Measurements from ENCODE around the gene MFSD2B.
"Not testable (repeated sequence)": the region's sequence is repeated elsewhere in the genome, so short reads cannot be mapped to it uniquely, and the experiment has no call there.

Gene MFSD2B

DNA sequence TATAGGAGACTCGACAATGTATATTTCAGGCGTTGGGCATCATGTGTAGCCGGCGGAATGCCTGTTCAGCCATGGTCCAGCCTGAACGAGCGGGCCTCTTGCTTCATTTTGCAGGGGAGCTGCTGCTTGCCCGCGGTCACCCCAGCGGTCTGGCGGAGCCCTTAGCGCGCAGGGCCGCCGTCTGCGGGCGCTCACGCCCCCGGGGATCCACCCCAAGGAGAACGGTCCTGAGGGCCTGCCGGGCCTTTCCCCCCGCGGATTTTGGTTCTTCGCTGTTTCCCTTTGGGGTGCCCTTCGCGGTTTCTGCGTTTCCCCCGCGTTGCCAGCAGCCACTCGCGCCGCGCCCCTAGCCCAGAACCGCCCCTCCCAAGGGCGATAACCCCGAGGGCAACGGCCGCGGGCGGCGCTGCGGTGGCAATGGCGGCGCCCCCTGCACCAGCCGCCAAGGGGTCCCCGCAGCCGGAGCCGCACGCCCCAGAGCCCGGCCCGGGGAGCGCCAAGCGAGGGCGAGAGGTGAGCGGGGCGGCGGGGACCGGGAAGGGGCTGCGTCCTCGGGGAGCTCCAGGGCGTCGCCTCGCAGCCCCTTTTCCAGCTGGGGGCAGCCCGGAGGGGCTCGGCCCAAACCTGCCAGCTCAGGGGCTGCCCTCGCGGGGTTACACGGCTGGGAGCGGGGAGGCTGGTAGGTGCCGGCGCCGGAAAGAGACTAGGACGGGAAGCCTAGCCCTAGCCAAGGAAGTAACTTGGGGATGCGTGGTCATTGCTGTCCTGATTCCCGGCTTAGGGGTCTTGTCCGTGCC lies at the start of gene MFSD2B:
Gene MFSD2B (plus strand): TSS at position 406 of the 797 bp plus-strand sequence. CDS start 12 bp downstream, at position 418.
- no peak for DNase-seq

DNA sequence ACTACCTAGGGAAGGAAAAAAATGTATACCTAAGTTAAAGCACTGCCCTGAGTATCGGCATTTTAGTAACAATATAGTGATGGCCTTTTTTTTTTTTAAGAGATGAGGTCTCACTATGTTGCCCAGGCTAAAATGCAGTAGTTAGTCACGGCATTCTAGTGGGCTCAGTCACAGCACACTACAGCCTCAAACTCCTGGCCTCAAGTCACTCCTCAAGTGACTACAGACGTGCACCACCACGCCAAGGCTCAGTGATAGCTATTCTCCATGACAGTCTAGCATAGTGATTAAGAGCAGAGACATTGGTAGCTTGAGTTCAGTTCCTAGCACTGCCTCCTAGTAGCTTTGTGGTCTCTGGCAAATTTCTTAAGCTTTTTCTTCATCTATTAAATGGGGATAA lies 42.0 kb upstream of the MFSD2B start:
- no peak for DNase-seq

- DNase-seq = no peak
These were observed 33.0 kb upstream of the MFSD2B start for GRCh38 chr2:23976883-23977282.

- DNase-seq = no peak
These were observed 21.5 kb upstream of the MFSD2B start for GRCh38 chr2:23988371-23988770.

DNA sequence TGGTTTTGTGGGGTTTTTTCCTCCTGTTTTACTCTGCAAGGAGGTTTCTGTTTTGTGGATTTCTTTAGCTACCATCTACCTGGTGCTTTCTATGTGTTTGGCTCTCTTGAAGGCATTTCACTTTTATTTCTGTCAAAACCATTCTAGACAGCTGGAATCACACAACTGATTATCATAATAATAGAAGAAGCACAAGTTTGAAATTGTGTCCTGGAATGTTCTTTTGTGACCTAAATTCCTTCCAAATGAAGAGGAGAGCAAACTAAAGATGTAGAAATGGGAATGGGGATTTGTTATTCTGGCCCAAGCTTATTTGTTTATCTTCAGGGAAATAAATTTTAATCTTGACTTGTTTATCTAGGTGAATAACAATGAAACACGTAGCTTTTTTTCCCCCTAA lies 17.0 kb upstream of the MFSD2B start:
- DNase-seq = no peak

- no peak for DNase-seq
These were observed 16.1 kb upstream of the MFSD2B start for GRCh38 chr2:23993736-23994269.

DNA sequence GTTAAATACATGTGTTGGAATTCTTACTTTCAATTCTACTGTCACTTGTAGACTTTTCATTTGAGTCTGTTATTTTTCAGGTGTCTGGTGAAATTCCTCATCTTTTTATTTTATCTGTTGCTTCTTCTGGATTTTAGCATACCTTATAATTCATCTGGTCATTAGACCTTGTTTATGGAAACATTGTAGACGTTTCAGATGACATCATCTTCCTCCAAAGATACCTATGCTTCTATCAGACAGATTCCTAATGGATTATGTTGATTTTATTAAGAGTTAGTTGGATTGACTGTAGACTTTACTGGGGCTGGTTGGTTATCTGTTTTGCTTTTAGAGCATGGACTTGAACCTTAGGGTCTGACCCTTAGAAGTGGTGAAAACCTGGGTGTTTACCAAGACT lies 15.3 kb upstream of the MFSD2B start:
- DNase-seq = no peak

GRCh38 chr2:24007693-24008092 lies 2.2 kb upstream of the MFSD2B start:
- DNase-seq = no peak

- DNase-seq = no peak
These were observed 1.1 kb upstream of the MFSD2B start for GRCh38 chr2:24008672-24009366.

DNA sequence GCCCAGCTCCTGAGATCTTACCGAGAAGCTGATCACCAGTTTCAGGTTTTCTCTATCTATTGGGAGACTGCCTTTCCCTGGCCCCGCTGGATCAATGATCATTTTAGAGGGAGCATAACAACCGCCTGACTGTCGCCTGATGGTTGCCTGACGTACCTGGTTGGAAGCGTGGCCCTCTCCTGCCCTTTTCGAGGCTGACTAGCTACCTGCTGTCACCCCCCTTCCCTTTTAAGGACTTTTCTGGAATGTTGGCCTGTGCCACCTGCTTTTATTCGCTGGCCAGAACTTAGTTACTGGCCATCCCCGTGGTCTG lies 562 bp upstream of the MFSD2B start:
- DNase-seq = no peak

GRCh38 chr2:24010477-24011249 lies 778 bp downstream of the MFSD2B start:
- no peak for DNase-seq

DNA sequence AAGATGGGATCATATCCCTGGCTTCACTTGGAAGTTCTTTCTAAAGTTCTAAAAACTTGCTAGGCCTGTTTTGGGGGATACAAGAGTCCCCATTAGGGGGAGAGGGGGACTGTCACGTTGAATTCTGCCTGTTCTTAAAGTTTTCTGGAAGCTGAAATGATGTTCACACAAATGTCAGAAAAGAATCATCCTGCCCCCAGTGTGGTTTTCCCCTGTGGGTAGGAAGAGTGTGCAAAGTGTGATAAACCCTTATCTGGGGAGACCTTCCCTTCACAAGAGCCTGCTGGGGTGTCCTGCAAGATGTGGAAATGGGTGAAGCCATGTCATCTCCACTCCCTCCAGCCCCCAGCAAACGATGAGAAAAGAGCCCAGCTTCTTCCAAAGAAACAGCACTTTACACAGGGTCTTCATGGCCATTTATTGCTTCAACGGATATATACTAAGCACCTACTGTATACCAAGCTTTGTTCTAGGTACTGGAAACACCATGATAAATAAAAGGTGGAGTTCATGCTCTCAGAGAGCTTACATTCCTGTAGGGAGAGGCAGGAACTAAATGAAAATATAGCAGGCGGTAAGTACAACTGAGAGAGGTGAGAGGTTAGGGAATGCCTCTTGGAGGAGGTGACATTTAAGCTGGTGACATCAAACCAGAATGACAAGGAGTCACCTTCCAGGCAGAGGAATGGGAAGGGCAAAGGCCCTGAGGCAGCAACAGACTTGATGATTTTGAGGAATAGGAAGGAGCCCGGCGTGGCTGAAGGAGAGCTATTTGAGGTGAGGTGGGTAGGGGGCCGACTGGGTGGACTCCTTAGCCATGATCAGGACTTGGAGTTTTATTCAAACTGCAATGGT lies 1.6 kb downstream of the MFSD2B start:
- DNase-seq = no peak

- DNase-seq = no peak
These were observed 2.8 kb downstream of the MFSD2B start for GRCh38 chr2:24012521-24013188.

DNA sequence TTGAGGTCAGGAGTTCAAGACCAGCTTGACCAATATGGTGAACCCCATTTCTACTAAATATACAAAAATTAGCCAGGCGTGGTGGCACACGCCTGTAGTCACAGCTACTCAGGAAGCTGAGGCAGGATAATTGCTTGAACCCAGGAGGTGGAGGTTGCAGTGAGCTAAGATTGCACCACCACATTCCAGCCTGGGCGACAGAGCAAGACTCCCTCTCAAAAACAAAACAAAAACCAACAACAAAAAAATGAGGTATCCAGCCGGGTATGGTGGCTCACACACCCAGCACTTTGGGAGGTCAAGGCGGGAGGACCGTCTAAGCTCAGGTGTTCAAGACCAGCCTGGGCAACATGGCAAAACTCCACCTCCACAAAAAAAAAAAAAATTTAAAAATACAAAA lies 5.0 kb downstream of the MFSD2B start:
- not testable (repeated sequence) for DNase-seq

DNA sequence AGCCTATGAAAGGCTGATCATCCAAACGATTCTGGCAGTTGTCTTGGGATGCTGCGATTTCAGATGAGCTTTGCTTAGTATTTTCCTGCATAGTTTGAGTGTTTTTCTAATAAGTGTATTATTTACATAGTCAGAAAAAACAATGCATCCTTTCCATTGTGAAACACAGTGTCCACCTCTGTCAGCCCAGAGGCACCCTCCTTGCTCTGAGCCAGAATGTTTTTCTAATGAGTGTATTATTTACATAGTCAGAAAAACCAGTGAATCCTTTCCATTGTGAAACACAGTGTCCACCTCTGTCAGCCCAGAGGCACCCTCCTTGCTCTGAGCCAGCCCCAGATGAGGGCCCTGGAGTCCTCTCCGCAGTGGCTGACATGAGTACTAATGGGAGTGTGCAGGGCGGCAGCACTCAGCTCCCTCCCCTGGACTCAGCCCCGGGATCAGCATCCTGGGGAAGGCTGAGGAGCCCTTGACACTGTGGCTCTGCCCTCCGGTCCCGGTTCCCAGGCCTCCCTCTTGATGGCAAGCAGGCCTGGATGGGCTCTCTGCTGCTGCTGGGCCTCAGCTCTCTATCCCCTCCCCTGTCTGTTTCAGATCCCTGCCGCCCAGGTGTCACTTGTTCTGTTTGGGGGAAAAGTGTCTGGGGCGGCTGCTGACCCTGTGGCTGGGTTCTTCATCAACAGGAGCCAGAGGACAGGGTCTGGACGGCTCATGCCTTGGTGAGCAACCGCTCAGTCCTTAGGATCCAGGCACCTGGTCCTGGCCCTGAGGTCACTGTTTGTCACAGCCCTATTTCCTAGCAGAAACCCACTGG lies 5.9 kb downstream of the MFSD2B start:
- no peak for DNase-seq

- DNase-seq = no peak
These were observed 6.5 kb downstream of the MFSD2B start for GRCh38 chr2:24016376-24016761.

GRCh38 chr2:24016853-24017703 lies 7.2 kb downstream of the MFSD2B start:
- DNase-seq = no peak

- DNase-seq = no peak
These were observed 7.8 kb downstream of the MFSD2B start for GRCh38 chr2:24017711-24018110.

DNA sequence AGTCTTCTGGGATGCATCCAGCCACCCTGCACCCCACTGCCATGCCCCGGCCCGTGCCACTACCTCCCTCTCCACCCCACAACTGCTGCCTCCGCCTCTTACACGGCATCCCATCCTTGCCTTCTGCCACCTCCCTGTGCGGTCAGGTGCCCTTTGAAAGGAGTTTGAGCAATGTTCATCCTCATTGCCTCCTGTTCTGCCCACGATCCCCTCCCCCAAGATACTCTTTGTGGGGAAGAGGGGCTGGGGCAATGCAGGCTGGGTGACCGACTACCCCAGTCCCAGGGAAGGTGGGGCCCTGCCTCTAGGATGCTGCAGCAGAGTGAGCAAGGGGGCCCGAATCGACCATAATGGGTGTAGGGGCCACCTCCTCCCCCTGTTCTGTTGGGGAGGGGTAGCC lies 8.4 kb downstream of the MFSD2B start:
- no peak for DNase-seq

DNA sequence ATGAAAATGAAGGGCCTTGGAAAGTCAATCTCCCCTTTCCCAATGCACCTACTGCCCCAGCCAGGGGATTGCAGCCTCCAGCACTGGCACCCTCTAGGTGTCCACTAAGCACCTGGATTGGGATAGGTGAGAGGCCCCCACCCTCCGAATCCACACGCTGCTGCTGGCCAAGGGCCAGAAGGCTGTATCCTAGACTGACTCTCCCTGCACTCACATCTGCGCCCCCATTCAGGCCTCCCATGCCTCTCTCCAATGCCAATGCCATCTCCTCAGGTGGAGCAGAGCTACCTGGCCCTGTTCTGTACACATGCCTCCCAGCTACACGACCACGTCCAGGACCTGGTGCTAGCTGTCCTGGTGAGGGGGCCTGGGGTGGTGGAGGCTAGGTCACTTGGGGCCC lies 9.8 kb downstream of the MFSD2B start:
- DNase-seq = no peak
